Measurements from ENCODE around the gene E2F6. TPM values are rescaled to one million over a fixed set of nuclear protein-coding genes. Genes with fewer than 3 reads are reported as not detected.

Gene E2F6
- total RNA-seq, 1 experiment from 2014 or later: 27.1 TPM

DNA sequence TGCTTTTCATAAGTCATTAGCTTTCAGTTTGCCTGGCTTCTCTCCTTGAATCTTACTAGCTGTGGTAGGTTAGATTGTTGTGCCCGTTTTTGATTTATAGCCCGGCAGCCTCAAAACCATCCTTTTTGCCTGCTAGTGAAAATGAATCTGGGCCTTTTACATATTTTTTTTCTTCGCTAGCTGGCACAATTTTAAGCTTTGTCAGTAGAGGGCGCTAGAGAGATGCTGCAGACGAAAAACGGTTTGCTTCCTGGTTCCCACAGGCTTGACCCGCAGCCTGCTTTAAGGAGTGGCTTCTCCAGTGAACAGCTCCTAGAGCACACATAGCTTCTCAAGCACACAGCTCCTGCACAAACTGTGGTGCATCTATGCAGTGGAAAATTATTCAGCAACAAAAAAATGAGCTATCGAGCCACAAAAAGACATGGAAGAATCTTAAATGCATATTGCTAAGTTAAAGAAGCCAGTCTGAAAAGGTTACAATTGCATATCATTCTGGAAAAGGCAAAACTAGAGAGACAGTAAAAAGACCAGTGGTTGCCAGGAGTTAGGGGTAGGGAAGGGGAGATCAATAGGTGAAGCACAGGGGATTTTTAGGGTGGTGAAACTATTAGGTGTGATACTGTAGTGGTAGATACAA, 47.9 kb downstream of the E2F6 start:
- no peaks in the 10 kb centered on the region for H4K20me1 ChIP-seq (ENCODE audit: low read length)
- ATAC-seq: no peak
- no peaks in the 10 kb centered on the region for H3K79me2 ChIP-seq (ENCODE audit: low read length)
- H3K36me3 ChIP-seq (ENCODE audit: low read depth, low read length): peaks cover 4% of the 10 kb centered on the region; the same call in 1 of the 2 replicates
- H3K27ac ChIP-seq (ENCODE audit: low read length): no peak overlapping the region
- no TSS peak for BruUV-seq (replicated peaks)
- H3K4me2 ChIP-seq (ENCODE audit: low read length): no peak overlapping the region
- no peak overlapping the region for H2AFZ ChIP-seq (ENCODE audit: low read length)
- no peaks in the 10 kb centered on the region for H3K4me1 ChIP-seq (ENCODE audit: insufficient read depth, low read length)
- H3K9me3 ChIP-seq (ENCODE audit: low read length): peaks cover 7% of the 10 kb centered on the region
- TF ChIP-seq EZH2phosphoT487 (IDR thresholded peaks at IDR 0.05; ENCODE audit: borderline replicate concordance, low read length) (no peak), EZH2 (IDR thresholded peaks at IDR 0.05; ENCODE audit: low read length, unreplicated experiment) (no peak), CTCF (conservative IDR thresholded peaks at IDR 0.05; ENCODE audit: low read depth, low read length) (peak; percentile 53)
- H3K9me2 ChIP-seq (replicated peaks; ENCODE audit: low read length): no peaks in the 10 kb centered on the region
- H3K9ac ChIP-seq (ENCODE audit: low read length): no peak overlapping the region
- no peaks in the 10 kb centered on the region for H3K27me3 ChIP-seq (ENCODE audit: low read length)
- no peak overlapping the region for H3K4me3 ChIP-seq (ENCODE audit: low read length)
- POLR2A ChIA-PET (ENCODE audit: unreplicated experiment): no interaction called here
- CTCF ChIA-PET: no interaction called here
- intact Hi-C loops (cut with micrococcal nuclease): loop anchor here (10.0 kb wide), 1 partner anchor 283 kb away; a partner anchor contains a TSS
- H3F3A ChIP-seq (ENCODE audit: low read length, unreplicated experiment): no peaks in the 10 kb centered on the region
- peak; percentile 22 for DNase-seq

GRCh38 chr2:11416931-11417330, 49.0 kb downstream of the E2F6 start:
- ChIA-PET CTCF (no interaction called here), POLR2A (ENCODE audit: unreplicated experiment) (no interaction called here)
- H3K9ac ChIP-seq (ENCODE audit: low read length): no peak overlapping the region
- H3K27me3 ChIP-seq (ENCODE audit: low read length): no peaks in the 10 kb centered on the region
- intact Hi-C loops (cut with micrococcal nuclease): loop anchor here (10.0 kb wide), 1 partner anchor 282 kb away; a partner anchor contains a TSS
- H4K20me1 ChIP-seq (ENCODE audit: low read length): no peaks in the 10 kb centered on the region
- H3K4me2 ChIP-seq (ENCODE audit: low read length): no peak overlapping the region
- BruUV-seq (replicated peaks): no TSS peak
- H3K9me2 ChIP-seq (replicated peaks; ENCODE audit: low read length): no peaks in the 10 kb centered on the region
- H3K4me1 ChIP-seq (ENCODE audit: insufficient read depth, low read length): no peaks in the 10 kb centered on the region; the same call in 1 of the 2 replicates
- no peak overlapping the region for H3K4me3 ChIP-seq (ENCODE audit: low read length)
- H3K9me3 ChIP-seq (ENCODE audit: low read length): peaks cover 7% of the 10 kb centered on the region
- peaks cover 4% of the 10 kb centered on the region; the same call in 1 of the 2 replicates for H3K36me3 ChIP-seq (ENCODE audit: low read depth, low read length)
- no peaks in the 10 kb centered on the region for H3K79me2 ChIP-seq (ENCODE audit: low read length)
- H3F3A ChIP-seq (ENCODE audit: low read length, unreplicated experiment): no peaks in the 10 kb centered on the region
- H2AFZ ChIP-seq (ENCODE audit: low read length): no peak overlapping the region
- ATAC-seq (no peak), DNase-seq (no peak)
- H3K27ac ChIP-seq (ENCODE audit: low read length): no peak overlapping the region
- TF ChIP-seq CTCF (conservative IDR thresholded peaks at IDR 0.05; ENCODE audit: low read depth, low read length) (no peak), EZH2 (IDR thresholded peaks at IDR 0.05; ENCODE audit: low read length, unreplicated experiment) (no peak), EZH2phosphoT487 (IDR thresholded peaks at IDR 0.05; ENCODE audit: borderline replicate concordance, low read length) (no peak)

DNA sequence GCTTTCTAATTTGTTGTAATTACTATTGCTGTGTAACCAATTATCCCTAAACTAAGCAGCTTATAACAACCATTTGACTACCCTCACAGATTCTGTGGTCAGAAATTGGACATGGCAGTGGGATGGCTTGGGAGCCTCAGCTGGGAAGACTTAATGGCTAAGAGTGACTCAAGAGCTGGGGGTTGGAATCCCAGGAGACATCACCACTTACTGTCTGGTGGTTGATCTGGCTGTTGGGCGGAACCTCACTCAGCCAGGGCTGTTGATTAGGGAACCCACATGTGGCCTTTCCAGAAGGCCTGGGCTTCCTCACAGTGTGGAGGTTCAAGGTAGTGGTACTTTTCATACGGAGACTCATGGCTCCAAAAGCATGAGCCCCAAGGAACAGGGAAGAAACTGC, 49.8 kb downstream of the E2F6 start:
- intact Hi-C loops (cut with micrococcal nuclease): loop anchor here (10.0 kb wide), 1 partner anchor 281 kb away; a partner anchor contains a TSS
- H3K27ac ChIP-seq (ENCODE audit: low read length): no peak overlapping the region
- no peak overlapping the region for H3K4me3 ChIP-seq (ENCODE audit: low read length)
- no peaks in the 10 kb centered on the region for H3K9me2 ChIP-seq (replicated peaks; ENCODE audit: low read length)
- H3K27me3 ChIP-seq (ENCODE audit: low read length): no peaks in the 10 kb centered on the region
- ATAC-seq: no peak
- CTCF ChIA-PET: no interaction called here
- H3K4me2 ChIP-seq (ENCODE audit: low read length): no peak overlapping the region
- H3K9me3 ChIP-seq (ENCODE audit: low read length): peaks cover 7% of the 10 kb centered on the region
- DNase-seq: no peak
- H3K79me2 ChIP-seq (ENCODE audit: low read length): no peaks in the 10 kb centered on the region
- POLR2A ChIA-PET (ENCODE audit: unreplicated experiment): no interaction called here
- peaks cover 3% of the 10 kb centered on the region; the same call in 1 of the 2 replicates for H3K4me1 ChIP-seq (ENCODE audit: insufficient read depth, low read length)
- BruUV-seq (replicated peaks): no TSS peak
- TF ChIP-seq EZH2 (IDR thresholded peaks at IDR 0.05; ENCODE audit: low read length, unreplicated experiment) (no peak), CTCF (conservative IDR thresholded peaks at IDR 0.05; ENCODE audit: low read depth, low read length) (no peak), EZH2phosphoT487 (IDR thresholded peaks at IDR 0.05; ENCODE audit: borderline replicate concordance, low read length) (no peak)
- H3F3A ChIP-seq (ENCODE audit: low read length, unreplicated experiment): no peaks in the 10 kb centered on the region
- H2AFZ ChIP-seq (ENCODE audit: low read length): no peak overlapping the region
- peaks cover 4% of the 10 kb centered on the region; the same call in 1 of the 2 replicates for H3K36me3 ChIP-seq (ENCODE audit: low read depth, low read length)
- H3K9ac ChIP-seq (ENCODE audit: low read length): no peak overlapping the region
- no peaks in the 10 kb centered on the region for H4K20me1 ChIP-seq (ENCODE audit: low read length)
